GM18502 (cell line): Measurements from ENCODE around the gene FAM120C.

Source experiments
- ATAC-seq: cut with Tn5 transposase; IDR thresholded peaks from one replicate; pipeline ENCODE4 v1.9.1; 2021; ENCODE audit warnings: mild to moderate bottlenecking; ENCODE audit not compliant: unreplicated experiment, poor library complexity

Gene FAM120C

DNA sequence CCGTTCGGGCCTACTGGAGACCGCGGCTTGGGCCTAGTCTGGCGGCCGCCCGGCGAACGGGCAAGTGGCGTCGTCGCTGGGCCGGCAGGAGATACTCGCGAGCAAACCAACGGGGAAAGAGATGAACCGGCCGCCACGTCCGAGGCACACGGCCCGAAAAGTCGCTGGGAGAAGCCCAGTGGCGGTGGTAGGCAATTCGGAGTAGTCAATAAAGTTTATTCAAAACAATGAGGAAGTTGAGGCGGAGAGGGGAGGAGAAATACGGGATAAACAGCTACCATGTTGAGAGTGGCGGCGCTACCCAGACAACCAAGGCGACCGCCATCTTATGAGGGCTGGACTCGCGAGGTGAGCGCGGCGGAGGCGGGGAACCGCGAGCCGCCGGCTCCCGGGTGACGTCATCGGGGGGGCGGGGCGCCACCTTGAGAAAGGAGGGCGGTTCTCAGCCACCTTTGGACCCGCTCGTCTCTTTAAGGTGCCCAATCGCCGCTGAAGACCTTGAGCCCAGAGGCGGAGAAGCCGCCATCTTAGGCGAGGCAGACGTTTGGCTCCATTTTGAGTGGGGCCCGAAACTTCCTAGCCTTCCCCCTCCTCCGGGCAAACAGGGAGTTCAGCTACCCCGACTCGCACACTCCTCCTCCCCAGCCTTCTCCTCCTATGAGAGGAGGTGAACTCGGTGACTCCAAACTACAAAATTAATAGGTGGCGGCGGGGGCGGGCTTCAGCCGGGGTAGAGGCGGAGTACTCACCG, 138.8 kb downstream of the FAM120C start, which contains the start of gene PHF8:
Gene PHF8 (minus strand): TSS at position 348 of the 751 bp plus-strand sequence. CDS start 1,745 bp downstream, outside the sequence.
- ATAC-seq: peak; percentile 81

DNA sequence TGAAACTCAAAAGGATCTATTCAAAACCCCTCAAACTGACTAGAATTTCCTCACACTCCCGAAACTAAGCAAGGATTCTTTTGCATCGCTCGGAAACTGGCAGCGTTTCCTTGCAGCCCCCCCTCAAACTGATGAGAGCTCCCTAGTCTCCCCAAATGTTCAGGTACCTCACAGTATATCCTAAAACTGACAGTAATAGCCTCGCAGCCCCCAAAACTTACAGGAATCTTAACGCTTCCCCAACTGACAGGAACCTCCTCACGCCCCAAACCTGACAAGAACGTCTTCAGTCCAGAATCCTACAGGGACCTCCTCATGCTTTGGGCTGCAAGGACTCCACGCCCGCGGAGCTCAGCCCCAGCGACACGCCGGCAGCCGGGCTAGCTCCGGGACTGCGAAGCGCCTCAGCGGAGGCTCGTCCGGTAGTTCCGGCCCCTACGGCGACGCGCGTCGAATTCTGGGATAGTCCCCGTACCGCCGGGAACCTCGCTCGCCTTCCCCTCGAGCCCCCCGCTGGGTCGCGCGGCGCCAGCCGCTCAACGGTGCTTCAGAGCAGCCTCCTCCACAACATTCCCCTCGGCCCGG, 139.4 kb downstream of the FAM120C start:
- peak; percentile 20 for ATAC-seq

DNA sequence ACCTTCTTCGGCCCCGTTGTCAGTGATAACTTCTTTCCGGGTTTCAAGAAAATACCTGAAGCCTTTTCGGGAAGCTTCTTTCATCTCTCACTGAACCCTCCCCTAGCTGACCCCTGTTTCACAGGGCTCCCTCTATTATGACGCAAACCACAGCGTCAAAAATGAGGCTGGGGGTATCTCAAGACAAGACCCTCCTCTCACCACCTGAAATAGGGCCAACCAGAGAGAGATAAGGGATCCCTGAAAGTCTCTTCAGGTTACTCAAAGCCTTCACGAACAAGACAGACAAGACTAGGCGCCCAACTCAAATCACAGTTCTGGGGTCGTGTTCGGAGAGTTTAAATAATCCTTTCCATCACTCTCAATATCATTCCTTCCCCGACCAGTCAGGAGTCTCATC, 140.0 kb downstream of the FAM120C start:
- ATAC-seq: no peak

DNA sequence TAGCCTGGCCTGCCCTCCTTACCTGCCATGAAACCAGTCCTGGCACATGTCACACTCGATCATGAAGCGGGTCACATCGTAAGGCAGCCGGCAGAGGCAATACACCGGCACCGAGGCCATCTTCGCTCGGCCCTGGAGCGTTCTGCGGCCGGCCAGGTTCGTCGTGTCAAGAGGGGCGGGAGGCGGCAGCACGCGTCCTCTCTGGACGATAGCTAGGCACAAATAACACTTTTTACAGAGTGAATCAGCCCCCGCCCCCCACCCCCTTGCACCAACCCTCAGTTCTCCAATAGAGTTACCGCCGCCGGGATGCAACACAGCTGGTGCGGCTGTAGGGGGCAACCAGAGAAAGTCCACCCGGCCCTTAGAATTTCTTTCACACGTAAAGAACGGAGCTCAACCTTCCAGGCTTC, 140.4 kb downstream of the FAM120C start:
- ATAC-seq: no peak

DNA sequence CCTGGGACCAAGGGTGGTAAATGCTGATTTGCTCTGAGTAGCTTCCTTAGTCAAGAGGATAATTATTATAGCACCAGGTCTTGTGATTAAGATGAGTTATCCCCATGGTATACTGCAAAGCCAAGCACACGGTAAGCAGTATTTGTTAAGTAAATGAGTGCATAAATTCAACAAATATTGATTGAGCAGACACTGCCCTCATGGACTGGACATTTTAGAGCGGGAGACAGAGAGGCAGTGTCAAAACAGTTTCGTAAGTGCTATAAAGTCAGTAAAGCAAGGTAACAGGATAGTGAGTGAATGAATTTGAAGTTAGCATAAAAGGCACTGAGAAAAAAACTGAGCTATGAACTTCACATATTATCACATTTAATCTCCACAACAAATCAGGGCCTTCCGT, 152.7 kb downstream of the FAM120C start:
- no peak for ATAC-seq

DNA sequence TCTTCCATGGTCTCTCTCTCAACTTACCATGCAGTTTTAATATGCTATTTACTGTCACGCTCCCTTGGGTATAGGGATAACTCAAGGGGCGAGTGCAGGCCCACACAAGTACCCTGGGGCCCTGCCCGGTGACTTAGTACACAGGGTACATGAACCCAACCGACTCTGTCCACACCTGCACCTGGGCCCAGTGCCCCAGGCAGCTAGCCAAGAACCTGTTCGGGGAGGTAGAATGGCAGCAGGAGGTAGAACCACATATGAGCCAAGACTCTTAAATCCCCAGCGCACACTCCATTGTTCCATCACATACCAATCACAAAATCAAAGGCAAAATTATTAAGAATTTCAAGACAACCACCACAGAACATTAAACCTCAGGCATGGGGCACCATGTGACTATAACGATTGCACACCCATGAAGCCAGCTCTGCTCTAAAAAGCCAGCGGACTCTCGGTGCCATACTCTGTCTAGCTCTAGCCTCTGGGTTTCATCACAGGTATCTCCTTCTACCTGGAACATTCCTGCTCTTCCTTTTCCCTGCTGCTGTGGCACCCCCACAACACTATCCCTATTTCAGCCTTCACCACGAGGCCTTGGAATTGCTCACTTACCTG, 153.4 kb downstream of the FAM120C start:
- ATAC-seq: no peak

DNA sequence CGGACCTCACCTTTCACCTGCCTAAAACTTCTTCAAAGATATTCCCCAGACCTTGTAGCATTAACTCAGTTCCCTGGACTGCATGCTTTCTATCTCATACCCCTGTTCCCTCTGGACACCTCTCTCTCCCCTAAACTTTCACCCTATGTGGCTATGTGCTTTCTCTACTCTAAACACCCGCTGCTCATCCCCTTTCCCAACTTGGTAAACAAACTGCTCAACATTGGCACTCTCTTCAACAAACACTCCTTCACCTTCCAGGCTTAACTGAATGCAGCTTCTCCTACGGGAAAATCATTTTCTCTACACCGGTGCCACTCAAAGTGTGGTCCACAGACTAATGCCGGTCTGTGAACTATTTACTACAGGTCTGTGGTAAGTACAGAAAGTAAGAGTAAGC, 158.7 kb downstream of the FAM120C start:
- ATAC-seq: no peak
